Type B pancreatic cell (in vitro differentiated cells): ENCODE data around the gene TMEM35B. TPM values are rescaled to one million over a fixed set of nuclear protein-coding genes. Genes with fewer than 3 reads are reported as not detected.

ENCODE experiments used
- DNase-seq: peaks from one replicate; pipeline ENCODE4 v3.0.0; 2021; ENCODE audit warnings: mixed read lengths; ENCODE audit not compliant: unreplicated experiment; ENCODE audit errors: extremely low spot score
- H3K27ac Mint-ChIP-seq: 2 replicates; pipeline ENCODE4 v1.8.0; 2021; ENCODE audit warnings: mild to moderate bottlenecking, mixed read lengths
- H3K27me3 Mint-ChIP-seq: 2 replicates; pipeline ENCODE4 v1.8.0; 2021; ENCODE audit warnings: mixed read lengths
- H3K36me3 Mint-ChIP-seq: 2 replicates; pipeline ENCODE4 v1.8.0; 2021; ENCODE audit warnings: mixed read lengths
- H3K4me1 Mint-ChIP-seq: one replicate; pipeline ENCODE4 v1.8.0; 2021; ENCODE audit warnings: mixed read lengths; ENCODE audit not compliant: unreplicated experiment
- H3K4me3 Mint-ChIP-seq: 2 replicates; pipeline ENCODE4 v1.8.0; 2021; ENCODE audit warnings: mild to moderate bottlenecking, mixed read lengths
- H3K9me3 Mint-ChIP-seq: 2 replicates; pipeline ENCODE4 v1.8.0; 2021; ENCODE audit warnings: mixed read lengths
- CTCF ChIP-seq: fragments of 200-600 bp; sonication (generic); conservative IDR thresholded peaks from 2 replicates; pipeline ENCODE4 v1.5.0; 2021; ENCODE audit warnings: antibody characterized with exemption, mild to moderate bottlenecking
- total RNA-seq: library from RNA; stranded (reverse); gene quantifications from 2 replicates; pipeline ENCODE4 v1.2.1, GENCODE V29; 2021; ENCODE audit warnings: low replicate concordance

The TMEM35B gene
- total RNA-seq, 1 donor from 2014 or later: 9.9 TPM

DNA sequence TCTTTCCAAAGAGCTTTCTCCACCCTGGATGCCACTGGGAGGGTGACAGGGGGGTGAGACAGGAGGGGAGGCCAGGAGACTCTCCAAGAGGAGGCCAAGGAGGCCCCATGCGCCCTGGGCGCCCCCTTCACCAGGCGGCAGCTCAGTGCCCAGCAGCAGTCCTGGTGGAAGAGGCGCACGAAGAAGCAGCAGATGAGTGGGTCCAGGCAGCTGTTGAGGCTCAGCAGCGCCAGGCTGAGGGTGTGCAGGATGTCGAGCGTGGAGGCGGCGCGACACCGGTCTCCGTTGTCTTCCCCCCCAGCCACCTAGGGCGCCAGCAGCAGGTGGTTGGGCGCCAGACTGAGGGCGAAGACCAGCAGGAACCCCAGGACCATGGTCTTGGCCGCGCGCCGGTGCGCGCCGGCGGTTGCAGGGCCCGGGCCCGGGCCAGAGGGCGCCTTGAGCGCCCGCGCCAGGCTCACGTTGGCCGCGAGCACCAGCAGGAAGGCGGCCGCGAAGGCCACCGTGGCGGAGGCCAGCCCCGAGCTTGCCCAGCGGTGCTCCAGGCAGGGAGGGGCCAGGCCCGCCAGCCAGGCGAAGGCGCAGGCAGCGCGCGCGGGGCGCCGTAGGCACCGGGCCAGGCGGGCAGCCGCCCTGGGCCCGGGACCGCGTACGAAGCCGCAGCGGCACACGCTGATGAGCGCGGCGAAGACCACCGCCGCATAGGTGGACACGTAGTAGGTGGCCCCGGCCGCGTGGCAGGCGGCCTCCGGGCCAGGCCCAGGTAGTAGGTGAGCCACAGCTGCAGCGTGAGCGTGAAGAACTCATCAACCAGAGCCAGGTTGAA, 8.6 kb downstream of the TMEM35B start:
- Mint-ChIP-seq H3K27me3 (no peaks in the 10 kb centered on the region), H3K9me3 (no peaks in the 10 kb centered on the region), H3K27ac (no peak overlapping the region), H3K4me1 (no peaks in the 10 kb centered on the region), H3K36me3 (no peaks in the 10 kb centered on the region), H3K4me3 (no peak overlapping the region)
- no peak for DNase-seq
- TF ChIP-seq CTCF: no peak

DNA sequence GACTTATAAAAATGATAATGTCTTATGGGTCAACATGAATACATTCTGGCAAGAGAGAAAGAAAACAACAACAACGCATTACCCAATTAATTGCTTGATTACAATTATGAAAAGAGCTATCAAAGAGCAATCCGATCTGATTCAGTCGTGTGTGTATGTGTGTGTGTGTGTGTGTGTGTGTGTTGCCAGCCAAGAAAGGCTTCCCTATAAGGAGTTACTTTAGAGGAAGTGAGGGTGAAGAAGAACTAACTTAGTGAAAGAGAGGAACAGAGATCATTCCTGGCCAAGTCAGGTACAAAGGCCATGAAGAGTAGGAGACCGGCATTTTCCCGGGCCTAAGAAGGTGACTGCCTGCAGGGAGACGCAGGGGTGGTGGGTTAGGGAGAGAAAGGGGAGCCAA, 9.4 kb downstream of the TMEM35B start:
- DNase-seq: no peak
- no peaks in the 10 kb centered on the region for H3K4me1 Mint-ChIP-seq
- no peaks in the 10 kb centered on the region for H3K9me3 Mint-ChIP-seq
- no peak overlapping the region for H3K4me3 Mint-ChIP-seq
- no peak overlapping the region for H3K27ac Mint-ChIP-seq
- H3K36me3 Mint-ChIP-seq: no peaks in the 10 kb centered on the region
- no peaks in the 10 kb centered on the region for H3K27me3 Mint-ChIP-seq
- TF ChIP-seq CTCF: no peak

- no peak for TF ChIP-seq CTCF
- Mint-ChIP-seq H3K27ac (no peak overlapping the region), H3K4me1 (no peaks in the 10 kb centered on the region), H3K27me3 (no peaks in the 10 kb centered on the region), H3K9me3 (no peaks in the 10 kb centered on the region), H3K36me3 (no peaks in the 10 kb centered on the region), H3K4me3 (no peak overlapping the region)
- DNase-seq: no peak
Measured at GRCh38 chr1:34975338-34975737, 9.8 kb downstream of the TMEM35B start.

GRCh38 chr1:34974626-34975025, 10.5 kb downstream of the TMEM35B start:
- no peaks in the 10 kb centered on the region for H3K9me3 Mint-ChIP-seq
- no peak overlapping the region for H3K4me3 Mint-ChIP-seq
- no peak for DNase-seq
- H3K27ac Mint-ChIP-seq: no peak overlapping the region
- no peak for TF ChIP-seq CTCF
- H3K36me3 Mint-ChIP-seq: no peaks in the 10 kb centered on the region
- no peaks in the 10 kb centered on the region for H3K4me1 Mint-ChIP-seq
- H3K27me3 Mint-ChIP-seq: no peaks in the 10 kb centered on the region

- Mint-ChIP-seq H3K27me3 (no peaks in the 10 kb centered on the region), H3K9me3 (no peaks in the 10 kb centered on the region), H3K36me3 (no peaks in the 10 kb centered on the region), H3K4me1 (no peaks in the 10 kb centered on the region), H3K4me3 (no peak overlapping the region), H3K27ac (no peak overlapping the region)
- DNase-seq: no peak
- TF ChIP-seq CTCF: no peak
Measured at GRCh38 chr1:34973326-34973725, 11.8 kb downstream of the TMEM35B start.
